Keratinocyte (primary cell): ENCODE measurements around the gene KRTAP10-7. TPM values are rescaled to one million over a fixed set of nuclear protein-coding genes. Genes with fewer than 3 reads are reported as not detected.

Experiments used
- DNase-seq: peaks from one replicate; pipeline ENCODE4 v3.0.0-alpha.2; 2011; ENCODE audit warnings: low read depth, missing footprints, low spot score
- FAIRE-seq: peaks from 2 replicates; lab custom pipeline; 2011; peaks lifted over from hg19 to GRCh38; lab: Jason Lieb, UNC
- H2AFZ ChIP-seq: 2 replicates; pipeline ENCODE4 v1.6.0; 2012; ENCODE audit warnings: low read length, control low read depth, inconsistent platforms; ENCODE audit not compliant: control insufficient read depth
- H3K27ac ChIP-seq: 2 replicates; pipeline ENCODE4 v1.5.1; 2011; ENCODE audit warnings: low read length; ENCODE audit not compliant: control insufficient read depth, insufficient read depth
- H3K27me3 ChIP-seq: 3 replicates; pipeline ENCODE4 v1.6.0; 2011; ENCODE audit warnings: low read length; ENCODE audit not compliant: control insufficient read depth, insufficient read depth; ENCODE audit errors: extremely low read depth
- H3K36me3 ChIP-seq, 2 experiments: 2 replicates in 1 of 2; 3 replicates in 1 of 2; pipeline ENCODE4 v1.5.1; 2011; ENCODE audit warnings: low read length in 2 of 2, mild to moderate bottlenecking in 1 of 2; ENCODE audit not compliant: control insufficient read depth in 2 of 2, insufficient read depth in 2 of 2; ENCODE audit errors: extremely low read depth in 1 of 2
- H3K4me1 ChIP-seq: 3 replicates; pipeline ENCODE4 v1.5.1; 2011; ENCODE audit warnings: low read length; ENCODE audit not compliant: control insufficient read depth, insufficient read depth; ENCODE audit errors: extremely low read depth
- H3K4me2 ChIP-seq: 3 replicates; pipeline ENCODE4 v1.6.0; 2011; ENCODE audit warnings: low read depth, low read length; ENCODE audit not compliant: control insufficient read depth, insufficient read depth; ENCODE audit errors: extremely low read depth
- H3K4me3 ChIP-seq, 3 experiments: fragments of 200-600 bp in 1 of 3; sonication (generic) in 1 of 3; 2 replicates in 2 of 3; 3 replicates in 1 of 3; pipeline ENCODE4 v1.5.1; 2011 to 2016; ENCODE audit warnings: low read length in 3 of 3, mild to moderate bottlenecking in 3 of 3, control low read depth in 2 of 3, inconsistent platforms in 1 of 3, low read depth in 1 of 3, mixed read lengths in 1 of 3, mixed run types in 1 of 3, moderate library complexity in 1 of 3; ENCODE audit not compliant: control insufficient read depth in 2 of 3, insufficient read depth in 2 of 3; ENCODE audit errors: extremely low read depth in 1 of 3
- H3K79me2 ChIP-seq: 2 replicates; pipeline ENCODE4 v1.6.0; 2012; ENCODE audit warnings: low read length; ENCODE audit not compliant: control insufficient read depth, insufficient read depth
- H3K9ac ChIP-seq: 3 replicates; pipeline ENCODE4 v1.6.0; 2011; ENCODE audit warnings: low read length; ENCODE audit not compliant: control insufficient read depth, insufficient read depth; ENCODE audit errors: extremely low read depth
- H3K9me1 ChIP-seq: 3 replicates; pipeline ENCODE4 v1.6.0; 2011; ENCODE audit warnings: low read length; ENCODE audit not compliant: control insufficient read depth, insufficient read depth; ENCODE audit errors: extremely low read depth
- H3K9me3 ChIP-seq: 2 replicates; pipeline ENCODE4 v1.5.1; 2012; ENCODE audit warnings: low read depth, low read length; ENCODE audit not compliant: control insufficient read depth
- H4K20me1 ChIP-seq: 3 replicates; pipeline ENCODE4 v1.6.0; 2011; ENCODE audit warnings: low read length; ENCODE audit not compliant: control insufficient read depth, insufficient read depth; ENCODE audit errors: extremely low read depth
- EZH2 ChIP-seq: IDR thresholded peaks from one replicate; pipeline ENCODE4 v1.6.1; 2012; ENCODE audit warnings: inconsistent platforms, mild to moderate bottlenecking, low read length, moderate library complexity
- dilution Hi-C: fragments of 300-500 bp; cut with MboI; formaldehyde crosslinking; loops from one replicate; pipeline ENCODE4 v1.7.0; 2020; ENCODE audit warnings: low sequenced_read_pairs; ENCODE audit not compliant: extremely low pct_ligation_motif_present
- polyA plus RNA-seq, 5 experiments: library from polyadenylated mRNA; depleted of rRNA in 3 of 5; stranded (reverse) in 3 of 5; stranded (forward) in 1 of 5; unstranded in 1 of 5; fragments of >200 nt; gene quantifications; 1 replicate in 1 of 5; 2 replicates in 3 of 5; 3 replicates in 1 of 5; pipeline versions ENCODE4 v1.2.1 to v1.2.3, GENCODE V29; 2011 to 2012; ENCODE audit warnings: missing spikeins in 2 of 5, low read depth in 1 of 5, low replicate concordance in 1 of 5
- TF ChIP-seq, protein P1 (sequence below), 3 experiments: IDR thresholded peaks in 1 of 3; conservative IDR thresholded peaks in 1 of 3; optimal IDR thresholded peaks in 1 of 3; 2 replicates in 2 of 3; 3 replicates in 1 of 3; pipeline versions ENCODE3 to v1.5.1; 2011; ENCODE audit warnings: low read length in 3 of 3, mild to moderate bottlenecking in 3 of 3, moderate library complexity in 2 of 3, control low read depth in 1 of 3, inconsistent platforms in 1 of 3; ENCODE audit not compliant: insufficient read depth in 2 of 3; ENCODE audit errors: extremely low read depth in 1 of 3

KRTAP10-7 gene
- polyA plus RNA-seq, 1 donor (not counting 4 experiments of a cell fraction or from before 2014, with no cell fraction given), result not detected

DNA sequence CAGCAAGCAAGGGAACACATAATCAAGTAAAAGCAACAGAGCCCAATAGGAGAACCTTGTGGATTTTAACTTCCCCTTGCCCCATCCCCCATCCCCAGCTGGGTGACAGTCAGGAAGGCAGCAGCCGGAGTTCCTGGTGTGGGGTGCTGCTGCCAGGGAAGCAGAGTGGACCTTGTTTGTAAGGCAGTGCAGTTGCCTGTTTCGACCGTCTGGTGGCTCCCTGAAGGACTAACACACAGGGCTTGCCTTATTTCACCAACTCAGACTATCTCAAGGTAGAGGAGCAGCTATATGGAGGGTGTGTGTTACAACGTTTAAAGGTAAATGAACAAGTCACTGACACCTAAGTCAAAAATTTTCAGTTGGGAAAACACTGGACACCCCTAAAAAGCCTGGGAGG lies 18.1 kb downstream of the KRTAP10-7 start:
- H3K4me1 ChIP-seq, result peaks cover 7% of the 10 kb centered on the region
- H3K36me3 ChIP-seq, result no peaks in the 10 kb centered on the region
- H3K27me3 ChIP-seq, result peaks cover 19% of the 10 kb centered on the region
- no peak overlapping the region for H3K27ac ChIP-seq
- no peak overlapping the region for H3K9ac ChIP-seq
- H3K9me3 ChIP-seq, result peaks cover 6% of the 10 kb centered on the region
- no peak overlapping the region for H3K4me3 ChIP-seq
- dilution Hi-C loops, result no loop called here
- FAIRE-seq (no peak), DNase-seq (no peak)
- H4K20me1 ChIP-seq, result no peaks in the 10 kb centered on the region
- H2AFZ ChIP-seq, result no peak overlapping the region
- H3K9me1 ChIP-seq, result no peaks in the 10 kb centered on the region
- TF ChIP-seq, protein P1, sequence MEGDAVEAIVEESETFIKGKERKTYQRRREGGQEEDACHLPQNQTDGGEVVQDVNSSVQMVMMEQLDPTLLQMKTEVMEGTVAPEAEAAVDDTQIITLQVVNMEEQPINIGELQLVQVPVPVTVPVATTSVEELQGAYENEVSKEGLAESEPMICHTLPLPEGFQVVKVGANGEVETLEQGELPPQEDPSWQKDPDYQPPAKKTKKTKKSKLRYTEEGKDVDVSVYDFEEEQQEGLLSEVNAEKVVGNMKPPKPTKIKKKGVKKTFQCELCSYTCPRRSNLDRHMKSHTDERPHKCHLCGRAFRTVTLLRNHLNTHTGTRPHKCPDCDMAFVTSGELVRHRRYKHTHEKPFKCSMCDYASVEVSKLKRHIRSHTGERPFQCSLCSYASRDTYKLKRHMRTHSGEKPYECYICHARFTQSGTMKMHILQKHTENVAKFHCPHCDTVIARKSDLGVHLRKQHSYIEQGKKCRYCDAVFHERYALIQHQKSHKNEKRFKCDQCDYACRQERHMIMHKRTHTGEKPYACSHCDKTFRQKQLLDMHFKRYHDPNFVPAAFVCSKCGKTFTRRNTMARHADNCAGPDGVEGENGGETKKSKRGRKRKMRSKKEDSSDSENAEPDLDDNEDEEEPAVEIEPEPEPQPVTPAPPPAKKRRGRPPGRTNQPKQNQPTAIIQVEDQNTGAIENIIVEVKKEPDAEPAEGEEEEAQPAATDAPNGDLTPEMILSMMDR (optimal IDR thresholded peaks at IDR 0.05 in 1 of 3, IDR thresholded peaks at IDR 0.05 in 1 of 3, conservative IDR thresholded peaks at IDR 0.05 in 1 of 3; ENCODE audit: extremely low read depth in 1 of 3, insufficient read depth in 2 of 3, low read length in 3 of 3), result peak in 1 of 3 experiments; percentile 7
- no peak for TF ChIP-seq EZH2
- H3K4me2 ChIP-seq, result no peak overlapping the region
- no peaks in the 10 kb centered on the region for H3K79me2 ChIP-seq

DNA sequence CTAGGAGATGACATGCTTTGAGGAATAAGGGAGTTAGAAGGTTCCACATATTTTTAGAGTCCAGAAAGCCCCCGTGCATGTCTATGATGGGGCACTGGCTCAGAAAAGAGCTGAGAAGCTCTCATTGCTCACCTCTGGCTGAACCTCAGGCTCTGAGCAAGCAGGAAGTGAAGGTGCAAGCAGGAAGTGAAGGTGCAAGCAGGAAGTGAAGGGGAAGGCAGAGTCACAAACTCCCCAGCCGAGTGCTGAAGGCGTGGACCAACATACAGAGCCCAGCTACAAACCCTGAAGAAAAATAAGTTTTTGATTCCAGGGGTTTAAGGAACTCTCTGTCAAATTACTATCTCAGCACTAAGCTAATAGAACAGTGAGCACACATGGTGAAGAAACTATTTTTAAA lies 18.5 kb downstream of the KRTAP10-7 start:
- H3K9ac ChIP-seq, result no peak overlapping the region
- H4K20me1 ChIP-seq, result no peaks in the 10 kb centered on the region
- no peaks in the 10 kb centered on the region for H3K36me3 ChIP-seq
- H3K9me3 ChIP-seq, result peaks cover 6% of the 10 kb centered on the region
- H3K27me3 ChIP-seq, result peaks cover 19% of the 10 kb centered on the region
- H3K27ac ChIP-seq, result no peak overlapping the region
- DNase-seq (no peak), FAIRE-seq (no peak)
- H3K9me1 ChIP-seq, result no peaks in the 10 kb centered on the region
- no peaks in the 10 kb centered on the region for H3K79me2 ChIP-seq
- H2AFZ ChIP-seq, result no peak overlapping the region
- no peak overlapping the region for H3K4me3 ChIP-seq
- dilution Hi-C loops, result no loop called here
- no peak overlapping the region for H3K4me2 ChIP-seq
- H3K4me1 ChIP-seq, result peaks cover 7% of the 10 kb centered on the region
- TF ChIP-seq, protein P1 (optimal IDR thresholded peaks at IDR 0.05 in 1 of 3, IDR thresholded peaks at IDR 0.05 in 1 of 3, conservative IDR thresholded peaks at IDR 0.05 in 1 of 3; ENCODE audit: extremely low read depth in 1 of 3, insufficient read depth in 2 of 3, low read length in 3 of 3), result no peak
